ENCODE data around the gene PRAME.
"Not testable (repeated sequence)": the region's sequence is repeated elsewhere in the genome, so short reads cannot be mapped to it uniquely, and the experiment has no call there.

PRAME gene

GRCh38 chr22:22591348-22592299 lies 32.6 kb upstream of the PRAME start:
- Mint-ChIP-seq H3K4me1 (ENCODE audit: low read depth) (peaks cover 5% of the 10 kb centered on the region), H3K4me3 (no peak overlapping the region), H3K36me3 (ENCODE audit: low read depth) (no peaks in the 10 kb centered on the region), H3K27me3 (peaks cover 2% of the 10 kb centered on the region), H3K9me3 (no peaks in the 10 kb centered on the region), H3K27ac (no peak overlapping the region)
- intact Hi-C loops (cut with micrococcal nuclease): loop anchor here (5.0 kb wide), 1 partner anchor 156 kb away; no protein-coding TSS in a partner anchor

DNA sequence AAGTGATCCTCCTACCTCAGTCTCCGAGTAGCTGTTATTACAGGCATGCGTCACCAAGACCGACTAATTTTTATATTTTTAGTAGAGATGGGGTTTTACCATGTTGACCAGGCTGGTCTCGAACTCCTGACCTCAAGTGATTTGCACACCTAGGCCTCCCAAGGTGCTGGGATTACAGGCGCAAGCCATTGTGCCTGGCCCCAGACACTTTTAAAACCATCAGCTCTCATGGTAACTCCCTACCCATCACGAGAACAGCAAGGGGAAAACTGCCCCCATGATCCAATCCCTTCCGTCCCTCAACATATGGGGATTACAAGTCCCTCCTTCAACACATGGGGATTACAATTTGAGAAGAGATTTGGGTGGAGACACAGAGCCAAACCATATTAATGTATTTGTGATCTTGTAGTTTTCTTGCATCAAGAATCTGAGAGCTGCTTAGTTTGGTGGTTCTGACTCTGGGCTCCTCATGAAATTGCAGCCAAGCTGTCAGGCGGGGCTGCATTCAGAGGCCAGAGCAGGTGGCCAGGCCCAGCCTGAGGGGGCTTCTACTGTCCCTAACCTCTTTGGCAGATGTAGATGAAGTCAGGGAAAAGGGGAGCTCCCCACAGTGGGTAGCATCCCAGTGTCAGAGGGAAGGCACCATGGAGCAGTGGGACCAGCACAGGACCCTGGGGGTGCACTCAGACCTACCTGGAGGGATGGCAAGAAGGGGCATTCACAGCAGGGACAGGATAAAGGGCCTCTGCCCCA lies 31.2 kb upstream of the PRAME start:
- Mint-ChIP-seq H3K9me3 (no peaks in the 10 kb centered on the region), H3K4me1 (ENCODE audit: low read depth) (peaks cover 5% of the 10 kb centered on the region), H3K27ac (no peak overlapping the region), H3K36me3 (ENCODE audit: low read depth) (no peaks in the 10 kb centered on the region), H3K27me3 (peaks cover 5% of the 10 kb centered on the region), H3K4me3 (no peak overlapping the region)
- intact Hi-C loops (cut with micrococcal nuclease): loop anchor here (5.0 kb wide), 1 partner anchor 157 kb away; no protein-coding TSS in a partner anchor

DNA sequence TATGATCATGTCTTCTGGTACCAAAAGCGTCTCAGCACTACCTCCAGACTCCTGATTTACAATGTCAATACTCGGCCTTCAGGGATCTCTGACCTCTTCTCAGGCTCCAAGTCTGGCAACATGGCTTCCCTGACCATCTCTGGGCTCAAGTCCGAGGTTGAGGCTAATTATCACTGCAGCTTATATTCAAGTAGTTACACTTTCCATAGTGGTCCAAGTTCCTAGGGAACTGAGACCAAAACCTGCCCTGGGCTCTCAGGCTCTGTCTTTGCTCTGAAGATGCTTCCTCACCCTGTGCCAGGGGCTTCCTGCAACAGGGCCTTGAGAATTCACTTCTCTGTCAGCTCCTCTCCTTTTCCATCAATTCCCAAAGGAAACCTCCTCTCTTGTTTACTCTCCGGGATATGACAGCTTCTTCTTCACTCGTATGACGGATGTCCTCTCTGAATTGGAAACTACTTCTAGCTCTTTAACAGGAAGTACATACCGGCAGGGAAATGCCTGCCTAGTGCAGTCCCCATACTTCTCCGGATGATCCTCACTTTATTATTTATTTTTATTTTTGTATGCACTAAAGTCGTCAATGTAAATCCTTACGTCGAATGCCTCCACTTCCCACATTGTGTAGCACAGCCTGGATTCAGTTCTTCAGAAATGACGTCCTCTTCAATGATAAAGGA lies 29.6 kb upstream of the PRAME start:
- no peaks in the 10 kb centered on the region for H3K9me3 Mint-ChIP-seq
- H3K4me3 Mint-ChIP-seq: no peak overlapping the region

DNA sequence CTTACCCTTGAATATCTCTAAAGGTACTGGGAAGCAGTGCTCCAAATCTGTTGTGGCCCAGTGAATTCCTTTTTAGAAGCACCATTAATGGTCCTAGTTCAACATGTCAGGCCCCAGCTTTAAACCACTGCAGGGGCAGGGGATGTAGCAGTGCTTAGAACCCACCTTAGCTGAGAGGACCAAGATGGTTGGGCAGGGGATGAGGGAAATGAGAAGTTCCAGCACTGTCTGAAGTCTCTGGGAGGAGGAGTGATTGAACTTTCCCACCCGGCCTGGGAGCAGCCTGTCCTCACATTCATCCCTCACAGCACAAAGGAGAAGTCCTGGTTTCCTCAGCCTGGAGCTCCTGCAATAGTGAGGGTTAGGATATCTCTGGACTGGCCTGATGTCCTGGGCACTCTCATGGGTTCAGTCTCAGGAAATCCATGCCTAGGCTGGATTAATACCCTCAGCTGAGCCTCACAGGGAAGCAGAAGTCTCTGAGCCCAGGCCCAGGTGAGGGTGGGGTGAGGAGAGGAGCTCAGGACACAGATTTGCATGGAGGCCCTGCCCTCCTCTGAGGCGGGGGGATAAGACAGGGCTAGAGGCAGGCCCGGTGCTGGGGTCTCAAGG lies 28.6 kb upstream of the PRAME start:
- H3K27me3 Mint-ChIP-seq: peaks cover 12% of the 10 kb centered on the region
- intact Hi-C loops (cut with micrococcal nuclease): loop anchor here (10.0 kb wide), 1 partner anchor 153 kb away; no protein-coding TSS in a partner anchor
- no peak overlapping the region for H3K4me3 Mint-ChIP-seq
- no peak overlapping the region for H3K27ac Mint-ChIP-seq
- H3K4me1 Mint-ChIP-seq (ENCODE audit: low read depth): no peaks in the 10 kb centered on the region
- H3K9me3 Mint-ChIP-seq: no peaks in the 10 kb centered on the region
- H3K36me3 Mint-ChIP-seq (ENCODE audit: low read depth): no peaks in the 10 kb centered on the region

More for the DNA sequence above, 29.6 kb upstream of the PRAME start:
- H3K36me3 Mint-ChIP-seq (ENCODE audit: low read depth): no peaks in the 10 kb centered on the region
- H3K27me3 Mint-ChIP-seq: peaks cover 8% of the 10 kb centered on the region
- intact Hi-C loops (cut with micrococcal nuclease): loop anchor here (10.0 kb wide), 1 partner anchor 154 kb away; no protein-coding TSS in a partner anchor
- H3K27ac Mint-ChIP-seq: no peak overlapping the region
- no peaks in the 10 kb centered on the region for H3K4me1 Mint-ChIP-seq (ENCODE audit: low read depth)

DNA sequence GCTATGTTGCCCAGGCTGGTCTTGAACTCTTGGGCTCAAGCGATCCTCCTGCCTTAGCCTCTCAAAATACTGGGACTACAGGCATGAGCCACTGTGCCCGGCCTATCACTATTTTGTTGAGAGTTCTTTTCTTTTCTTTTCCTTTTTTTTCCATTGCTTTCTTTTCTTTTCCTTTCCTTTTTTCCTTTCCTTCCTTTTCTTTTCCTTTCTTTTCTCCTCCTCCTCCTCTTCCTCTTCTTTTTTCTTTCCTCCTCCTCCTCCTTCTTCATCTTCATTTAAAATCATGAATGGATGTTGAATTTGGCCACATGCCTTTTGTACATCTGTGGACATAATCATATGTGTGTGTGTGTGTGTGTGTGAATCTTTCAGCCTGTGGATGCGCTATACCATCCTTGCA lies 25.7 kb upstream of the PRAME start:
- Mint-ChIP-seq H3K27me3 (peaks cover 9% of the 10 kb centered on the region), H3K27ac (no peak overlapping the region), H3K36me3 (ENCODE audit: low read depth) (no peaks in the 10 kb centered on the region), H3K4me3 (no peak overlapping the region), H3K4me1 (ENCODE audit: low read depth) (no peaks in the 10 kb centered on the region), H3K9me3 (no peaks in the 10 kb centered on the region)
- intact Hi-C loops (cut with micrococcal nuclease): loop anchor here (10.0 kb wide), 1 partner anchor 150 kb away; no protein-coding TSS in a partner anchor

DNA sequence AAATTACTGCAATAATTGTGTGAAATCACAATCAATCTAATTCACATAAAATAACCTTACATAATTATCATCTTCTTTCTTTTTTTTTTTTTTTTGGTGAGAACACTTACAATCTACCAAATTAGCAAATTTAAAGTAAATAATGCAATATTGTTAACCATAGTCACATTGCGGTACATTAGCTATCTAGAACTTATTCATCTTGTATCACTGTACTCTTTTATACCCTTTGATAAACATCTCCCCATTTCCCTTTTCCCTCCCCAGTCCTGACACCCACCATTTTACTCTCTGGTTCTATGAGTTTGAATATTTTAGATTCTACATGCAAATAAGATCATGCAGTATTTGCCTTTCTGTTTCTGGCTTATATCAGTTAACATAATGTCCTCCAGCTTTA lies 24.0 kb upstream of the PRAME start:
- H3K27me3 Mint-ChIP-seq: peaks cover 9% of the 10 kb centered on the region
- intact Hi-C loops (cut with micrococcal nuclease): loop anchor here (10.0 kb wide), 1 partner anchor 148 kb away; no protein-coding TSS in a partner anchor
- H3K36me3 Mint-ChIP-seq (ENCODE audit: low read depth): no peaks in the 10 kb centered on the region
- H3K27ac Mint-ChIP-seq: no peak overlapping the region
- H3K4me3 Mint-ChIP-seq: no peak overlapping the region
- H3K9me3 Mint-ChIP-seq: no peaks in the 10 kb centered on the region
- no peaks in the 10 kb centered on the region for H3K4me1 Mint-ChIP-seq (ENCODE audit: low read depth)

DNA sequence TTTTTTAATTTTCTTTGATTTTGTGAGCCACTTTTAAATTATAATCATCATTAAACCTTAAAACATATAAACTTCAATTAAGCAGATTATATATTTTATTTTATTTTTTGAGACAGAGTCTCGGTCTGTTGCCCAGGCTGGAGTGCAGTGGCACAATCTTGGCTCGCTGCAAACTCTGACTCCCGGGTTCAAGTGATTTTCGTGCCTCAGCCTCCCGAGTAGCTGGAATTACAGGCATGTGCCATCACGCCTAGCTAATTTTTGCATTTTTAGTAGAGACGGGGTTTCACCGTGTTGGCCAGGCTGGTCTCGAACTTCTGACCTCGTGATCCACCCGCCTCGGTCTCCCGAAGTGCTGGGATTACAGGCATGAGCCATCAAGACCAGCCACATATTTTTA lies 22.5 kb upstream of the PRAME start:
- not testable (repeated sequence) for H3K4me3 Mint-ChIP-seq; H3K4me1 Mint-ChIP-seq (ENCODE audit: low read depth); H3K27ac Mint-ChIP-seq; H3K27me3 Mint-ChIP-seq; H3K9me3 Mint-ChIP-seq; H3K36me3 Mint-ChIP-seq (ENCODE audit: low read depth)
- intact Hi-C loops (cut with micrococcal nuclease): loop anchor here (10.0 kb wide), 1 partner anchor 147 kb away; no protein-coding TSS in a partner anchor

GRCh38 chr22:22579869-22580604 lies 21.0 kb upstream of the PRAME start:
- H3K9me3 Mint-ChIP-seq: no peaks in the 10 kb centered on the region
- H3K27ac Mint-ChIP-seq: no peak overlapping the region
- no peaks in the 10 kb centered on the region for H3K4me1 Mint-ChIP-seq (ENCODE audit: low read depth)
- intact Hi-C loops (cut with micrococcal nuclease): loop anchor here (10.0 kb wide), 2 partner anchors 115 to 145 kb away; no protein-coding TSS in a partner anchor
- peaks cover 7% of the 10 kb centered on the region for H3K27me3 Mint-ChIP-seq
- no peak overlapping the region for H3K4me3 Mint-ChIP-seq
- no peaks in the 10 kb centered on the region for H3K36me3 Mint-ChIP-seq (ENCODE audit: low read depth)

DNA sequence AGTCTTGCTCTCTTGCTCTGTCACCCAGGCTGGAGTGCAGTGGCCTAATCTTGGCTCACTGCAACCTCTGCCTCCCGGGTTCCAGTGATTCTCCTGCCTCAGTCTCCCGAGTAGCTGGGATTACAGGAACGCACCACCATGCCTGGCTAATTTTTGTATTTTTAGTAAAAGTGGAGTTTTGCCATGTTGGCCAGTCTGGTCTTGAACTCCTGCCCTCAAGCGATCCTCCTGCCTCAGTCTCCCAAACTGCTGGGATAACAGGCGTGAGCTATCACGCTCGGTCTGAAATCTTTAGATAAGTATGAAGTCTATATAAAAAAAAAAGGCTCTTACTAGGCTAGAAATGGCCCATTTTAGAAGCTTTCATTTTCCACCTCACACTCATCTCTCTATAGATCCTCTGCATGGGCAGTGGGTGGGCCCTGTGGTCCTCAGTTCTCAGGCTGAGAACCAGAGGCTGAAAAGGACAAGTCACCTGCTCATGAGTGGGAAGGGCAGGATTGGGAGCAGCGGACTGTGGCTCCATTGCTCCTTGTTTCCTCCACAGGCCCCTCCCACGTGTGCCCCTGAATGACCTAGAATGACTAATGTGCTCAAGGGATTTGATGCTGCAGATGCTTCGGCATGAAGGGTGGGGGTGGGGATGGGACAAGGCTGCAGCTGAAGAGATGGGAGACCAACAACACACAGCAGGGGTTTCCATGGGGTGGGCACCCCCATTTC lies 19.8 kb upstream of the PRAME start:
- H3K27ac Mint-ChIP-seq: no peak overlapping the region
- intact Hi-C loops (cut with micrococcal nuclease): loop anchor here (10.0 kb wide), 1 partner anchor 114 kb away; no protein-coding TSS in a partner anchor

DNA sequence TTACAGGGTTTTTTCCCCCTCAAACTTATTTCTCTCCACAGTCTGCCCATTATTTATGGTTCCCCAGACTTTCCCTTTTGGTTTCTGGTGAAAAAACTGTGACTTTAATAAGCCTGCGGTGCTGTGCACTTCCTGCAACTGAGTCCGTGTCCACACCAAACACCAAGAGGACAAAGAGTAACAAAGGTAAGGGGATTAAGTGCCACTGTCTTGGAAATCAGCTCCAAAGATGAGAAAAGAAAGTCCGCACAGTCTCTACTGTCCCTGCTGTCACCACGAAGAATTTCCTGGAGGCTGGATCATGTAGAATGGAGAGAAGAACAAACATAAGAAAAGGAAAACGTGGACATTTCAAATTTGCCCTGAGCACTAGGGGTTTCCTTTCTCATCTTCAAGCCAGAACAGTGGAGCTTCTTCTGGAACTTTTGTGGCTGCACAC lies 17.9 kb upstream of the PRAME start:
- Mint-ChIP-seq H3K4me1 (ENCODE audit: low read depth) (no peaks in the 10 kb centered on the region), H3K36me3 (ENCODE audit: low read depth) (no peaks in the 10 kb centered on the region), H3K4me3 (no peak overlapping the region), H3K9me3 (no peaks in the 10 kb centered on the region), H3K27me3 (peaks cover 8% of the 10 kb centered on the region), H3K27ac (no peak overlapping the region)
- intact Hi-C loops (cut with micrococcal nuclease): loop anchor here (10.0 kb wide), 1 partner anchor 112 kb away; no protein-coding TSS in a partner anchor

More for the DNA sequence above, 19.8 kb upstream of the PRAME start:
- H3K27me3 Mint-ChIP-seq: peaks cover 12% of the 10 kb centered on the region
- no peak overlapping the region for H3K4me3 Mint-ChIP-seq
- H3K36me3 Mint-ChIP-seq (ENCODE audit: low read depth): no peaks in the 10 kb centered on the region
- no peaks in the 10 kb centered on the region for H3K4me1 Mint-ChIP-seq (ENCODE audit: low read depth)
- H3K9me3 Mint-ChIP-seq: no peaks in the 10 kb centered on the region

DNA sequence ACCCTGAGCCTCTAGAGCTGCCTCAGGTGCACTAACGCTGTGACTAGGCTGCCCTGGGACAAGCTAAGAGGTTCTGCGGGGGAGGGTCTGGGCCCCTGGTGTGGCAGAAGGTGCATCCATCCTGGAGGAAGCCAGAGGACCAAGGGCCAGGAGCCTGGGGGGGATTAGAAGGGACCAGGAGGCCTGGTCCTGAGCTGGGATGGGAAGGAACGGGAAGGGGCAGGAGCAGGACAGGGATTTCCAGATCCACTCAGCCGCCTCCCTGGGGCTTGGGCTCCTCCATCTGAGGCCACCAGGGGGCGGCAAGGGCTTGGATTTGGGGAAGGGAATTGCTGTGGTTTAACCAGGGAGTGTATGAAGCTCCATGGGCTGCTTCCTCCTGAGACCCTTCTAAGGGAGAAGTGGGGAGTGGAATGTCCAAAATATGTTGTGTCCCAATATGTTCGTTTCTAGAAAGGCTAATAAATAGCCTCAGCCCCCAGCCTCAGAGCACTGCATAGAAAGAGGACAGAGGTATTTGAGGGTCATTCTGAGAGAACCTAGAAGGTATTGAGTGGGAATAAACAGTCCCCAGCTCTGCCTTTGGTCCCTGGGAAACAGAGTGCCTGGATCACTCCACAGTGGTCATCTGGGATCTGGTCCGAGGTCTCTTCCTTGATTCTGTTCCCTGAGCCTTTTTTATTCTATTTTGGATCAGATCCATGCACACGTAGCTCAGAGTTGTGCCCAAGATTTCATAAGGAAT lies 17.4 kb upstream of the PRAME start:
- intact Hi-C loops (cut with micrococcal nuclease): loop anchor here (10.0 kb wide), 1 partner anchor 112 kb away; no protein-coding TSS in a partner anchor
- H3K36me3 Mint-ChIP-seq (ENCODE audit: low read depth): no peaks in the 10 kb centered on the region
- no peak overlapping the region for H3K27ac Mint-ChIP-seq
- H3K4me1 Mint-ChIP-seq (ENCODE audit: low read depth): no peaks in the 10 kb centered on the region
- no peak overlapping the region for H3K4me3 Mint-ChIP-seq
- H3K9me3 Mint-ChIP-seq: no peaks in the 10 kb centered on the region
- H3K27me3 Mint-ChIP-seq: peaks cover 12% of the 10 kb centered on the region

Data from dendritic cell treated with granulocyte-macrophage colony-stimulating factor and Interleukin-4, amounts not matched to agents 40 ng/mL and 50 ng/mL, for 4 days (primary cell).